MCF 10A (cell line): ENCODE data around the gene HUS1. TPM values are rescaled to one million over a fixed set of nuclear protein-coding genes. Genes with fewer than 3 reads are reported as not detected.
"Not testable (repeated sequence)": the region's sequence is repeated elsewhere in the genome, so short reads cannot be mapped to it uniquely, and the experiment has no call there.

Experiments
- BruUV-seq: library from RNA; stranded (reverse); fragments of 400-500 nt; replicated peaks from 2 replicates; lab custom pipeline; 2021; lab: Mats Ljungman, UMichigan
- CTCF ChIA-PET: fragments of 300-600 bp; sonication (Branson Sonifier 250); formaldehyde crosslinking; extraction: SDS; loops from one replicate; lab custom pipeline; 2021; ENCODE audit warnings: antibody characterized with exemption, inconsistent platforms; lab: Yijun Ruan, JAX
- POLR2A ChIA-PET: fragments of 300-600, 350-650 bp; sonication (Branson Sonifier 250); formaldehyde crosslinking; extraction: SDS; loops from one replicate; lab custom pipeline; 2020; ENCODE audit warnings: antibody characterized with exemption, inconsistent platforms; lab: Yijun Ruan, JAX
- DNase-seq: peaks from one replicate; pipeline ENCODE4 v3.0.0-alpha.2; 2018; ENCODE audit not compliant: unreplicated experiment
- H3K27ac Mint-ChIP-seq: one replicate; pipeline ENCODE4 v1.8.0; 2022; ENCODE audit warnings: mild to moderate bottlenecking, low read depth, mixed read lengths; ENCODE audit not compliant: unreplicated experiment
- H3K27me3 Mint-ChIP-seq: one replicate; pipeline ENCODE4 v1.8.0; 2022; ENCODE audit warnings: mixed read lengths; ENCODE audit not compliant: insufficient read depth, unreplicated experiment
- H3K36me3 Mint-ChIP-seq: one replicate; pipeline ENCODE4 v1.8.0; 2022; ENCODE audit warnings: mild to moderate bottlenecking, moderate library complexity, mixed read lengths; ENCODE audit not compliant: insufficient read depth, unreplicated experiment
- H3K4me1 Mint-ChIP-seq: one replicate; pipeline ENCODE4 v1.8.0; 2022; ENCODE audit warnings: mixed read lengths; ENCODE audit not compliant: insufficient read depth, unreplicated experiment
- H3K4me3 Mint-ChIP-seq: one replicate; pipeline ENCODE4 v1.8.0; 2022; ENCODE audit warnings: mild to moderate bottlenecking, moderate library complexity, mixed read lengths; ENCODE audit not compliant: unreplicated experiment
- H3K9me3 Mint-ChIP-seq: one replicate; pipeline ENCODE4 v1.8.0; 2022; ENCODE audit warnings: mixed read lengths; ENCODE audit not compliant: unreplicated experiment
- intact Hi-C: fragments of 100-400 bp; cut with micrococcal nuclease; formaldehyde crosslinking; loops from 2 replicates; pipeline ENCODE4 v1.14.1; 2022
- total RNA-seq: library from RNA; stranded (reverse); gene quantifications from 2 replicates; pipeline ENCODE4 v1.2.3, GENCODE V29; 2022
- TF ChIP-seq, protein P1 (sequence below): fragments of 200-600 bp; IDR thresholded peaks from one replicate; pipeline ENCODE4 v1.8.0; 2022; ENCODE audit warnings: antibody characterized with exemption, mild to moderate bottlenecking; ENCODE audit not compliant: unreplicated experiment

HUS1 gene
- total RNA-seq, 1 experiment from 2014 or later, result 42.8 TPM

DNA sequence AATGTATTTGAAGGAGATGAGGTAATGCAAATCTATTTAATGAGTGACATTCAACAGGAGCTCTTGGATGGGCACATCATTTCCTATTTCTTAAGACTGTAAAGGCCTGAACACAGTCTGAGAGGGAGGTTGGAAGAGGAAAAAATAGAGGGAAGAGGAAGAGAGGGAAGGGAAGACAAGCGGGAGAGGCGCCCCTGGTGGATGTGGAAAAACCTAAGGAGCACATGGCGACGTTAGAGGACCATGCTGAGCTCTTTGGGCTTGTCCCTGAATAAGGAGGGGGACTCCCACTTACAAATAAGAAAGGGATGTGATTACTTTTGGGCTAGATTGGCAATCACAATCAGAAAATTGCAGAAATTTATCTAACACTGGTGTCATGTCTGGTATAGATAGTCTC, 29.8 kb upstream of the HUS1 start:
- no TSS peak for BruUV-seq

DNA sequence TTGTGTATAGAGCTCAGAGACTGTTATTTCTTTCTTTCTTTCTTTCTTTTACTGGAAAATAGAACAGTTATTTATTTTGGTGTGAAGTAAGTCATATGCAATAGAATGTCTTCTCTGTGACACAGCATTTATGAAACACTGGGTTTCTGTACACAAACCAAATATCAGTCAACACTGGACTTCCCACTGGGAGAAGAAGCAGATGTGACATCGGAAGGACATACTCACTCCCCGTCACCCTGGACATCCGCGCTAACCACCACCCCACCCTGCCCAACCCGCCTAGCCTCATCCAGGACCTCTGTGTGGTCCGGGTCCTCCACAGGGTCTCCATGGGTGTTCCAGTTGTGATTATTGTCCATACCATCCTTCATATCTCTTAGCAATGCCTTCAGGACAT, 27.5 kb upstream of the HUS1 start:
- POLR2A ChIA-PET, result no interaction called here
- intact Hi-C loops, result no loop called here
- Mint-ChIP-seq H3K9me3 (no peaks in the 10 kb centered on the region), H3K27ac (no peak overlapping the region), H3K4me1 (no peaks in the 10 kb centered on the region), H3K27me3 (no peaks in the 10 kb centered on the region), H3K4me3 (no peak overlapping the region), H3K36me3 (peaks cover 6% of the 10 kb centered on the region)
- TF ChIP-seq, protein P1, sequence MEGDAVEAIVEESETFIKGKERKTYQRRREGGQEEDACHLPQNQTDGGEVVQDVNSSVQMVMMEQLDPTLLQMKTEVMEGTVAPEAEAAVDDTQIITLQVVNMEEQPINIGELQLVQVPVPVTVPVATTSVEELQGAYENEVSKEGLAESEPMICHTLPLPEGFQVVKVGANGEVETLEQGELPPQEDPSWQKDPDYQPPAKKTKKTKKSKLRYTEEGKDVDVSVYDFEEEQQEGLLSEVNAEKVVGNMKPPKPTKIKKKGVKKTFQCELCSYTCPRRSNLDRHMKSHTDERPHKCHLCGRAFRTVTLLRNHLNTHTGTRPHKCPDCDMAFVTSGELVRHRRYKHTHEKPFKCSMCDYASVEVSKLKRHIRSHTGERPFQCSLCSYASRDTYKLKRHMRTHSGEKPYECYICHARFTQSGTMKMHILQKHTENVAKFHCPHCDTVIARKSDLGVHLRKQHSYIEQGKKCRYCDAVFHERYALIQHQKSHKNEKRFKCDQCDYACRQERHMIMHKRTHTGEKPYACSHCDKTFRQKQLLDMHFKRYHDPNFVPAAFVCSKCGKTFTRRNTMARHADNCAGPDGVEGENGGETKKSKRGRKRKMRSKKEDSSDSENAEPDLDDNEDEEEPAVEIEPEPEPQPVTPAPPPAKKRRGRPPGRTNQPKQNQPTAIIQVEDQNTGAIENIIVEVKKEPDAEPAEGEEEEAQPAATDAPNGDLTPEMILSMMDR, result no peak
- DNase-seq, result no peak
- CTCF ChIA-PET, result interaction anchor here (0.7 to 1.0 kb wide), 2 partner anchors 13 to 19 kb away, joined by 3 to 4 read pairs; no protein-coding TSS in a partner anchor
- no TSS peak for BruUV-seq

More for the DNA sequence above, 29.8 kb upstream of the HUS1 start:
- no peak for DNase-seq
- ChIA-PET POLR2A (no interaction called here), CTCF (interaction anchor here (0.8 kb wide), 1 partner anchor 101 kb away, joined by 4 read pairs; no protein-coding TSS in a partner anchor)
- Mint-ChIP-seq H3K36me3 (peaks cover 6% of the 10 kb centered on the region), H3K4me1 (no peaks in the 10 kb centered on the region), H3K27me3 (no peaks in the 10 kb centered on the region), H3K27ac (no peak overlapping the region), H3K4me3 (no peak overlapping the region), H3K9me3 (no peaks in the 10 kb centered on the region)
- intact Hi-C loops, result no loop called here
- TF ChIP-seq, protein P1, result no peak

DNA sequence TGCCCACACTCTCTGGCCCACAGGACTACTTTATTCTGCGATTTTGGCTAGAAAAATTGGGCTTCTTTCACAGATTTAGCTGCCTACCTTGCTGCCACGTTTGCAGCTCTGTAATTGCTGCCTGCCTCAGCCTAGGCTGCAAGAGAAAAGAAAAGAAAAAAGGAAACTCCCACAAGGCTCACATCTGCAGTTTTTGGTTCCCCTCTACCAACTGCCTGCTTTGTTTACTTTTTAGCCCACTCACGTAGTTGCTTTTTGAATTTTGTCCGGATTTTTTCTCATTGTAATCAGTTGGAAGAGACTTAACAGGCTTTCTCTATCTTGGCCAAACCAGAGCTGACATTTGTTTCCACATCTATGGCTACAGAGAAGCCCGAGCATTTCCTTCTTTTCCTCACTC, 25.2 kb upstream of the HUS1 start:
- H3K27ac Mint-ChIP-seq, result no peak overlapping the region
- CTCF ChIA-PET, result interaction anchor here (0.6 to 2.2 kb wide), 3 partner anchors 28 to 117 kb away, joined by 3 to 6 read pairs (median 4); no protein-coding TSS in a partner anchor

DNA sequence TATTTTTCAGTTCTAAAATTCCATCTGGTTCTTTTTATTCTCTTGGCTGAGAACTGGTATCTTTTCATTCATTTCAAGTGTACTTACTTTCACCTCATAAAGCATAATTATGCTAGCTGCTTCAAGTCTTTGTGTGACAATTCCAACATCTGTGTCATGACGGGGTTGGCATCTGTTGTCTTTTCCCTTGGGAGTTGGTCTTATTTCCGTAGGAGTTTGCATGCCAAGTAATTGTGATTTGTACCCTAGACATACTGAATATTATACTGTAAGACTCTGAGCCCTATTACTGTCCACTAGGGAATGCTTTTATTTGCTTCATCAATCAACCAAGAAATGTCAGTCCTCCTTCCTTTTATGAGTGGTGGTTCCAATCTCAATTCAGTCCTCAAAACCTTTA, 24.6 kb upstream of the HUS1 start:
- Mint-ChIP-seq H3K4me3 (no peak overlapping the region), H3K27me3 (no peaks in the 10 kb centered on the region), H3K27ac (no peak overlapping the region), H3K36me3 (no peaks in the 10 kb centered on the region), H3K9me3 (no peaks in the 10 kb centered on the region), H3K4me1 (peaks cover 10% of the 10 kb centered on the region)
- intact Hi-C loops, result no loop called here
- ChIA-PET CTCF (interaction anchor here (0.7 to 2.2 kb wide), 3 partner anchors 11 to 117 kb away, joined by 3 to 6 read pairs (median 4); no protein-coding TSS in a partner anchor), POLR2A (no interaction called here)
- BruUV-seq, result no TSS peak
- DNase-seq, result no peak
- TF ChIP-seq, protein P1, result no peak

More for the DNA sequence above, 25.2 kb upstream of the HUS1 start:
- Mint-ChIP-seq H3K4me1 (peaks cover 10% of the 10 kb centered on the region), H3K36me3 (no peaks in the 10 kb centered on the region), H3K4me3 (no peak overlapping the region), H3K27me3 (no peaks in the 10 kb centered on the region), H3K9me3 (no peaks in the 10 kb centered on the region)
- TF ChIP-seq, protein P1, result no peak
- no peak for DNase-seq
- no TSS peak for BruUV-seq
- POLR2A ChIA-PET, result no interaction called here
- intact Hi-C loops, result no loop called here

DNA sequence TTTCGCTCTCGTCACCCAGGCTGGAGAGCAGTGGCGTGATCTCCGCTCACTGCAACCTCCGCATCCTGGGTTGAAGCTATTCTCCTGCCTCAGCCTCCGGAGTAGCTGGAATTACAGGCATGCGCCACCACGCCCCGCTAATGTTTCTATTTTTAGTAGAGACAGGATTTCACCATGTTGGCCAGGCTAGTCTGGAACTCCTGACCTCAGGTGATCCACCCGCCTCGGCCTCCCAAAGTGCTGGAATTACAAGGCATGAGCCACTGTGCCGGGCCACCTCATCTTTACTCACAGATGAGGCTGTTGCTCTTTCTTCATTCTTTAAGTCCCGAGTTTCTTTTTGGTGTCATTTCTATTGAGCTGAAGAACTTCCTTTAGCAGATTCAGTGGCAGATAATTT, 20.7 kb upstream of the HUS1 start:
- POLR2A ChIA-PET, result interaction anchor here (1.4 kb wide), 1 partner anchor 85 kb away, joined by 4 read pairs; no protein-coding TSS in a partner anchor
- Mint-ChIP-seq H3K4me1 (peaks cover 10% of the 10 kb centered on the region), H3K27ac (peak overlapping the region; percentile 7)
- CTCF ChIA-PET, result interaction anchor here (0.7 to 1.8 kb wide), 7 partner anchors 9 to 504 kb away, joined by 3 to 12 read pairs (median 3); no protein-coding TSS in a partner anchor
- H3K4me3 Mint-ChIP-seq, H3K27me3 Mint-ChIP-seq, BruUV-seq, intact Hi-C loops, H3K9me3 Mint-ChIP-seq, H3K36me3 Mint-ChIP-seq: not testable (repeated sequence)
- DNase-seq, result peak; percentile 35
